ENCODE data around the gene OR10K1. TPM values are rescaled to one million over a fixed set of nuclear protein-coding genes. Genes with fewer than 3 reads are reported as not detected.

The OR10K1 gene
- total RNA-seq, 2 donors from 2014 or later = not detected

- peaks cover 32% of the 10 kb centered on the region for H3K27me3 Mint-ChIP-seq
- H3K4me1 Mint-ChIP-seq = no peaks in the 10 kb centered on the region
- no peaks in the 10 kb centered on the region for H3K9me3 Mint-ChIP-seq
- H3K27ac Mint-ChIP-seq = no peak overlapping the region
- H3K4me3 Mint-ChIP-seq = no peak overlapping the region
- no peak for ATAC-seq (replicated peaks)
- H3K36me3 Mint-ChIP-seq (ENCODE audit: low read depth) = no peaks in the 10 kb centered on the region
Measured at GRCh38 chr1:158493054-158493453, 31.4 kb downstream of the OR10K1 start.

GRCh38 chr1:158494796-158495195 lies 33.2 kb downstream of the OR10K1 start:
- Mint-ChIP-seq H3K36me3 (ENCODE audit: low read depth) (no peaks in the 10 kb centered on the region), H3K9me3 (no peaks in the 10 kb centered on the region), H3K27ac (no peak overlapping the region), H3K4me3 (no peak overlapping the region), H3K4me1 (no peaks in the 10 kb centered on the region), H3K27me3 (peaks cover 28% of the 10 kb centered on the region)
- ATAC-seq (replicated peaks) = no peak

DNA sequence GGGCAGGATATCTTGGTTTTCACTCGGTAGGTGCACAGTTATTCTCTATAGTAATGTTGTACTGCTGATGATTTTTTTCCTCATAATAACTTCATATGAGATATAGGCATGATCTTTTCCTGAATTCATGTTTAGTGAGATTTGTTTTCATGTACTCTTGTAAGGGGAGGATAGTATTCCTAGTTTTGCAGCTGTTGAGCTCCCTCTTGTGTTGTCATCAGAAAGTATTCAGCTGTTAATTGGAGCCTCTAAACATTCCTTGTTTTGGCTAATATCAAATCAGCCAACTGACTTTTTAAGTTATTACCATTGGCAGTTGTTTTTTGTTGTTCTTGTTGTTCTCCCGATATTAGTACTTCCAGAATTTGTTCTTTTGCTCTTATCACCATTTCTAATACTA lies 34.7 kb downstream of the OR10K1 start:
- Mint-ChIP-seq H3K36me3 (ENCODE audit: low read depth) (no peaks in the 10 kb centered on the region), H3K9me3 (no peaks in the 10 kb centered on the region), H3K27ac (no peak overlapping the region), H3K4me1 (no peaks in the 10 kb centered on the region), H3K4me3 (no peak overlapping the region), H3K27me3 (peaks cover 28% of the 10 kb centered on the region)
- no peak for ATAC-seq (replicated peaks)

DNA sequence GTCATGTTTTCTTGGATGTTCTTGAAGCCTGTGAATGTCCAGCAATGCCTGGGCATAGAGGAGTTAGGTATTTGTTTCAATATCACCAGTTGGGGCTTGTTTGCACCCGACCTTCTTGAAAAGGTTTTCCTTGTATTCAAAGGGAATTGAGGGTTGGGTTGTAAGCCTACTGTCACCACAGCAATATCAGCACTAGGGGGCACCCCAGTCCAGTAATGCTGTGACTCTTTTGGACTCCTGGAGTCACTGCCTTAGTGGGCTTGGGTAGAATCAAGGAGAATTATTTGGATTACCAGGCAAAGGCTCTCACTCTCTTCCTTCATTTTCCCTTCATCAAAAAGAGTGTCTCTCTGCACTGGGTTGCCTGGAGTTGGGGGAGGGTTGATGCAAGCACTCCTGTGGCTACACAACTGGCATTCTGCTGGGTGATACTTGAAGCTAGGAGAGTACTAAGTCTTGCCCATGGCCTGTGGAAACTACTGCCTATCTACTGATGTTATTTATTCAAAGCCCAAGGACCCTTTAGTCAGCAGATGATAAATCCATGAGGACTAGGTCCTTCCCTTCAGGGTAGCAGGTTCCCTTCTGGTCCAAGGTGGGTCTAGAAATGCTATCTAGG lies 44.8 kb downstream of the OR10K1 start:
- Mint-ChIP-seq H3K27ac (no peak overlapping the region), H3K9me3 (no peaks in the 10 kb centered on the region), H3K4me1 (no peaks in the 10 kb centered on the region), H3K27me3 (peaks cover 30% of the 10 kb centered on the region), H3K4me3 (no peak overlapping the region), H3K36me3 (ENCODE audit: low read depth) (no peaks in the 10 kb centered on the region)
- peak; percentile 42 for ATAC-seq (replicated peaks)

DNA sequence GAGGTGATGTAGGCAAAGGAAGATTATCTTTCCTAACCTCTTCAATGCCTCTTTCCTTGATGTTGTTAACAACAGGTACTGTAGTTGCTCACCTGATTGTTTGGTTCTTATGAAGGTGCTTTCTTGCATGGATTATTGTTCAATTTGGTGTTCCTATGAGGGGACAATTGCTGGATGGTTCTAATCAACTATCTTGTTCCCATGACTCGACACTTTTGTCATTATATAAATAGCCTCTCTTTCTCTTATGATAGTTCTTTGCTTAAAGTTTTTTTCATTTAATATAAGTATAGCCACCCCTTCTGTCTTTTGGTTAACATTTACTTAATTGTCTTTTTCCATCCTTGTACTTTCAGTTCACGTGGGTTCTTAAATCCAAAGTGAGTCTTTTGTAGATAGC lies 45.9 kb downstream of the OR10K1 start:
- peaks cover 30% of the 10 kb centered on the region for H3K27me3 Mint-ChIP-seq
- H3K4me1 Mint-ChIP-seq = no peaks in the 10 kb centered on the region
- H3K27ac Mint-ChIP-seq = no peak overlapping the region
- no peak for ATAC-seq (replicated peaks)
- H3K36me3 Mint-ChIP-seq (ENCODE audit: low read depth) = no peaks in the 10 kb centered on the region
- no peak overlapping the region for H3K4me3 Mint-ChIP-seq
- no peaks in the 10 kb centered on the region for H3K9me3 Mint-ChIP-seq

DNA sequence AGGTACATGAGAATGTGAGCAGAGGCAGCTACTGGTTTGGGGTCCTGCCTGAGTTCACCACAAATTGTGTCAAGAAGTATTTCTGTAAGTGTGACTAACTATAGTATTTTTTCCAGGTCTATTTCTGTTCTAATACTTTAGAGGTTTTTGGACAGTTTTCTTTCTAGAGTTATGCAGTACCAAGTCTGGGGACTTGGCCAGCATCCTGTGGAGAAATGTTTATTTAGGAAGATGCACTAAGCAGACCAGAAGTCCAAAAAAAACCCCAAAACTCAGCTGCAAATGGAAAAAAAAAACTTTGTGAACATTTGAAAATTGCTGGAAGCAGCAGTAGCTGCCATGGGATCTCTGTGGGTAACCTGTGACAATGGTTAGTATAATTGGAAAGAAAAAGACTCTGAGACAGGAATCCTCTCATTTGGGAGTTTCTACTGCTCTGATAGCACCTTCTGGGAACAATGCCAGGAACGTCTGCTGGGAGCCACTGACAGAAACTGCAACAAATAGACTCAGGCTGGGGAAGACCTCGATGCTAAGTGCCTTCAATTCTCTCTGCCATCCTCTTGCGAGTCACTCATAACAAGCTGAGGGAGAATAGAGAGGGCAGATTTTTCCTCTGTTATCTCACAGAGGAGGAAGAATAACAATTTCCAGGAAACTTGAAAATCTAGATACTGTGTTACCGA lies 48.0 kb downstream of the OR10K1 start:
- H3K36me3 Mint-ChIP-seq (ENCODE audit: low read depth) = no peaks in the 10 kb centered on the region
- H3K4me1 Mint-ChIP-seq = no peaks in the 10 kb centered on the region
- peaks cover 23% of the 10 kb centered on the region for H3K27me3 Mint-ChIP-seq
- no peak overlapping the region for H3K4me3 Mint-ChIP-seq
- no peaks in the 10 kb centered on the region for H3K9me3 Mint-ChIP-seq
- ATAC-seq (replicated peaks) = no peak
- H3K27ac Mint-ChIP-seq = no peak overlapping the region

DNA sequence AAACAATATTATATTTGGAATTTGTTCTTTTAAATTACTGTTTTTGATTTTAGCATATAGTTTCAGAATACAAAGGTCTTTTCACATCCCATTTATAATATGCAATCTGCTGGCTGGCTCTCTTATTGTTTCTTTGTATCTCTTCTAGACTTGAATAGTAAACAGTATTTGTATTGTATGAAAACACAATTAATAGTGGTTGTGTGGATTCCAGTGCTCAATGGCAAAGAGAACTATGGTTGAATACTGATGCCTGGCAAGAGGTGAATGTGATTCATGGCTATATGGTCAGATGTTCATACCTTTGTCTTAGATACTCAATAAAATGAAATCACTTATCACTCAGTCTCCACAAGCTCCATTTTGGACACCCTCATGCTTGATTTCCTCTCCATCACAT lies 55.3 kb downstream of the OR10K1 start:
- Mint-ChIP-seq H3K36me3 (ENCODE audit: low read depth) (no peaks in the 10 kb centered on the region), H3K4me1 (no peaks in the 10 kb centered on the region), H3K27me3 (peaks cover 9% of the 10 kb centered on the region), H3K27ac (no peak overlapping the region), H3K4me3 (no peak overlapping the region), H3K9me3 (no peaks in the 10 kb centered on the region)
- no peak for ATAC-seq (replicated peaks)

Other genes with a start within 250 kb of the OR10K1 start
- not detected for gene CD1A, start 207.4 kb upstream of the OR10K1 start, total RNA-seq
- not detected for gene CD1C, start 171.9 kb upstream of the OR10K1 start, total RNA-seq
- gene CD1B, start 130.3 kb upstream of the OR10K1 start, total RNA-seq = not detected
- not detected for gene CD1E, start 107.9 kb upstream of the OR10K1 start, total RNA-seq
- not detected for gene OR10T2, start 62.4 kb upstream of the OR10K1 start, total RNA-seq
- not detected for gene OR10K2, start 35.6 kb upstream of the OR10K1 start, total RNA-seq
- gene OR10R2, start 10.4 kb downstream of the OR10K1 start, total RNA-seq = not detected
- not detected for gene OR6Y1, start 92.6 kb downstream of the OR10K1 start, total RNA-seq
- gene OR6P1, start 108.7 kb downstream of the OR10K1 start, total RNA-seq = not detected
- gene OR10X1, start 118.1 kb downstream of the OR10K1 start, total RNA-seq = not detected
- gene OR10Z1, start 143.4 kb downstream of the OR10K1 start, total RNA-seq = not detected
- under 1 TPM in 1 of 2 donors, not detected in 1; 0.42 TPM for gene SPTA1, start 224.9 kb downstream of the OR10K1 start, total RNA-seq
- not detected for gene OR6K2, start 238.8 kb downstream of the OR10K1 start, total RNA-seq